Ishikawa (cell line): Measurements from ENCODE around the gene NMNAT3.

Experiments
- CEBPB ChIP-seq: IDR thresholded peaks from 2 replicates; pipeline ENCODE4 v1.6.1; 2012
- EGR1 ChIP-seq: IDR thresholded peaks from 2 replicates; pipeline ENCODE4 v1.6.1; 2012
- EP300 ChIP-seq: IDR thresholded peaks from 2 replicates; pipeline ENCODE4 v1.6.1; 2012; ENCODE audit warnings: borderline replicate concordance
- FOXM1 ChIP-seq: IDR thresholded peaks from 2 replicates; pipeline ENCODE4 v1.6.1; 2012; ENCODE audit warnings: low read depth, borderline replicate concordance
- RAD21 ChIP-seq: IDR thresholded peaks from 2 replicates; pipeline ENCODE4 v1.6.1; 2012; ENCODE audit warnings: low read depth
- TAF1 ChIP-seq: IDR thresholded peaks from 2 replicates; pipeline ENCODE4 v1.6.1; 2012; ENCODE audit warnings: low read depth, mild to moderate bottlenecking
- TCF12 ChIP-seq: IDR thresholded peaks from 2 replicates; pipeline ENCODE4 v1.6.1; 2012; ENCODE audit warnings: low read depth
- TEAD4 ChIP-seq: IDR thresholded peaks from 2 replicates; pipeline ENCODE4 v1.6.1; 2012
- YY1 ChIP-seq: IDR thresholded peaks from 2 replicates; pipeline ENCODE4 v1.6.1; 2012; ENCODE audit warnings: low read depth
- TF ChIP-seq, protein P1 (sequence below): IDR thresholded peaks from 2 replicates; pipeline ENCODE4 v1.6.1; 2012
- TF ChIP-seq, protein P2 (sequence below): IDR thresholded peaks from 2 replicates; pipeline ENCODE4 v1.6.1; 2012; ENCODE audit warnings: low read depth, mild to moderate bottlenecking

DNA sequence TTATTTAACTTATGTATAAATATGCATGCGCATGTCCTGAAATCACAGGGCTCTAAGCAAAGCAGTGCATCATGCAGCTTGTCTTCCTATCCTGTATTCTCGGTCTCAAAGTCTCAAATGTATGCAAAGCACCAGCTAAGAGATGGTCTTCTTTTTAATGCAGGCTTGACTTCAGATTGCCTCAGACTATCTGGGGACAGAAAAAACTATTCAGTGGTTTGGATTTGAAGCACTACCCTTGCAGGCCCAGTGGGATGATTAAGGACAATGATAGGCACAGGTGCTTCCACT lies 18.5 kb upstream of the NMNAT3 start:
- no peak for TF ChIP-seq EP300
- TF ChIP-seq CEBPB, result no peak
- no peak for TF ChIP-seq EGR1
- TF ChIP-seq RAD21, result no peak
- TF ChIP-seq YY1, result no peak
- no peak for TF ChIP-seq FOXM1
- TF ChIP-seq TCF12, result no peak
- no peak for TF ChIP-seq TAF1
- TF ChIP-seq TEAD4, result no peak
- TF ChIP-seq, protein P1, sequence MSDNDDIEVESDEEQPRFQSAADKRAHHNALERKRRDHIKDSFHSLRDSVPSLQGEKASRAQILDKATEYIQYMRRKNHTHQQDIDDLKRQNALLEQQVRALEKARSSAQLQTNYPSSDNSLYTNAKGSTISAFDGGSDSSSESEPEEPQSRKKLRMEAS, result no peak
- TF ChIP-seq, protein P2, sequence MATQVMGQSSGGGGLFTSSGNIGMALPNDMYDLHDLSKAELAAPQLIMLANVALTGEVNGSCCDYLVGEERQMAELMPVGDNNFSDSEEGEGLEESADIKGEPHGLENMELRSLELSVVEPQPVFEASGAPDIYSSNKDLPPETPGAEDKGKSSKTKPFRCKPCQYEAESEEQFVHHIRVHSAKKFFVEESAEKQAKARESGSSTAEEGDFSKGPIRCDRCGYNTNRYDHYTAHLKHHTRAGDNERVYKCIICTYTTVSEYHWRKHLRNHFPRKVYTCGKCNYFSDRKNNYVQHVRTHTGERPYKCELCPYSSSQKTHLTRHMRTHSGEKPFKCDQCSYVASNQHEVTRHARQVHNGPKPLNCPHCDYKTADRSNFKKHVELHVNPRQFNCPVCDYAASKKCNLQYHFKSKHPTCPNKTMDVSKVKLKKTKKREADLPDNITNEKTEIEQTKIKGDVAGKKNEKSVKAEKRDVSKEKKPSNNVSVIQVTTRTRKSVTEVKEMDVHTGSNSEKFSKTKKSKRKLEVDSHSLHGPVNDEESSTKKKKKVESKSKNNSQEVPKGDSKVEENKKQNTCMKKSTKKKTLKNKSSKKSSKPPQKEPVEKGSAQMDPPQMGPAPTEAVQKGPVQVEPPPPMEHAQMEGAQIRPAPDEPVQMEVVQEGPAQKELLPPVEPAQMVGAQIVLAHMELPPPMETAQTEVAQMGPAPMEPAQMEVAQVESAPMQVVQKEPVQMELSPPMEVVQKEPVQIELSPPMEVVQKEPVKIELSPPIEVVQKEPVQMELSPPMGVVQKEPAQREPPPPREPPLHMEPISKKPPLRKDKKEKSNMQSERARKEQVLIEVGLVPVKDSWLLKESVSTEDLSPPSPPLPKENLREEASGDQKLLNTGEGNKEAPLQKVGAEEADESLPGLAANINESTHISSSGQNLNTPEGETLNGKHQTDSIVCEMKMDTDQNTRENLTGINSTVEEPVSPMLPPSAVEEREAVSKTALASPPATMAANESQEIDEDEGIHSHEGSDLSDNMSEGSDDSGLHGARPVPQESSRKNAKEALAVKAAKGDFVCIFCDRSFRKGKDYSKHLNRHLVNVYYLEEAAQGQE, result no peak
